B cell (primary cell): Measurements from ENCODE around the gene LPCAT1.
A peak's percentile ranks its signal among the peaks of the same experiment; 100 is the strongest.

ENCODE experiments used
- CTCF ChIP-seq: fragments of 200-600 bp; IDR thresholded peaks from one replicate; pipeline ENCODE4 v1.8.0; 2022; ENCODE audit warnings: antibody characterized with exemption, mild to moderate bottlenecking
- EZH2 ChIP-seq: IDR thresholded peaks from 2 replicates; pipeline ENCODE4 v1.6.1; 2012; ENCODE audit warnings: borderline replicate concordance, low read depth, mild to moderate bottlenecking, moderate library complexity, low read length; ENCODE audit not compliant: insufficient read depth, poor library complexity, severe bottlenecking

GRCh38 chr5:1479581-1480188, 44.1 kb downstream of the LPCAT1 start:
- TF ChIP-seq CTCF (peak; percentile 88), EZH2 (no peak)
